Epithelial cell of esophagus (primary cell): Measurements from ENCODE around the gene KREMEN1.

Experiments
- DNase-seq: peaks from one replicate; pipeline ENCODE4 v3.0.0; 2010; ENCODE audit warnings: low read depth
- H3K4me3 ChIP-seq: 2 replicates; pipeline ENCODE4 v1.5.1; 2011; ENCODE audit warnings: mild to moderate bottlenecking, low read length, control low read depth
- CTCF ChIP-seq: IDR thresholded peaks from 2 replicates; pipeline ENCODE4 v1.5.1; 2011; ENCODE audit warnings: low read depth, mild to moderate bottlenecking, low read length, control low read depth, inconsistent platforms; ENCODE audit not compliant: insufficient read depth; ENCODE audit errors: missing control alignments

Gene KREMEN1

GRCh38 chr22:29152045-29152953 lies 79.5 kb downstream of the KREMEN1 start:
- TF ChIP-seq CTCF = no peak
- H3K4me3 ChIP-seq = no peak overlapping the region
- no peak for DNase-seq

GRCh38 chr22:29152954-29153719 lies 80.3 kb downstream of the KREMEN1 start:
- DNase-seq = no peak
- no peak for TF ChIP-seq CTCF
- H3K4me3 ChIP-seq = no peak overlapping the region

- peak; percentile 84 for TF ChIP-seq CTCF
Observed at GRCh38 chr22:29154364-29155048, 81.7 kb downstream of the KREMEN1 start.

GRCh38 chr22:29155966-29156365 lies 83.1 kb downstream of the KREMEN1 start:
- DNase-seq = no peak
- no peak overlapping the region for H3K4me3 ChIP-seq
- no peak for TF ChIP-seq CTCF

More at GRCh38 chr22:29154364-29155048, 81.7 kb downstream of the KREMEN1 start:
- H3K4me3 ChIP-seq = no peak overlapping the region
- peak; percentile 66 for DNase-seq

- no peak for DNase-seq
- no peak overlapping the region for H3K4me3 ChIP-seq
- no peak for TF ChIP-seq CTCF
Observed at GRCh38 chr22:29156507-29156906, 83.7 kb downstream of the KREMEN1 start.

- no peak for DNase-seq
- TF ChIP-seq CTCF = no peak
- no peak overlapping the region for H3K4me3 ChIP-seq
Observed at GRCh38 chr22:29157759-29158535, 85.1 kb downstream of the KREMEN1 start.
